ENCODE data around the gene KCNQ1OT1.

Gene KCNQ1OT1

GRCh38 chr11:2736577-2737225 lies 36.9 kb upstream of the KCNQ1OT1 start:
- no peak for DNase-seq

- DNase-seq, result no peak
Measured at GRCh38 chr11:2735053-2735589, 35.3 kb upstream of the KCNQ1OT1 start.

- no peak for DNase-seq
Measured at GRCh38 chr11:2734181-2735052, 34.6 kb upstream of the KCNQ1OT1 start.

- DNase-seq, result no peak
Measured at GRCh38 chr11:2732940-2733628, 33.3 kb upstream of the KCNQ1OT1 start.

- no peak for DNase-seq
Measured at GRCh38 chr11:2732261-2732939, 32.6 kb upstream of the KCNQ1OT1 start.

GRCh38 chr11:2731130-2732125 lies 31.6 kb upstream of the KCNQ1OT1 start:
- DNase-seq, result no peak

GRCh38 chr11:2730272-2731129 lies 30.7 kb upstream of the KCNQ1OT1 start:
- DNase-seq, result no peak

GRCh38 chr11:2729841-2730240 lies 30.0 kb upstream of the KCNQ1OT1 start:
- DNase-seq, result no peak

- DNase-seq, result no peak
Measured at GRCh38 chr11:2728663-2729332, 29.0 kb upstream of the KCNQ1OT1 start.

GRCh38 chr11:2728128-2728662 lies 28.4 kb upstream of the KCNQ1OT1 start:
- DNase-seq, result no peak

- DNase-seq, result no peak
Measured at GRCh38 chr11:2726964-2727363, 27.2 kb upstream of the KCNQ1OT1 start.

GRCh38 chr11:2725368-2726300 lies 25.8 kb upstream of the KCNQ1OT1 start:
- DNase-seq, result peak; percentile 89

- DNase-seq, result peak; percentile 75
Measured at GRCh38 chr11:2724653-2725367, 25.0 kb upstream of the KCNQ1OT1 start.

GRCh38 chr11:2724104-2724503 lies 24.3 kb upstream of the KCNQ1OT1 start:
- no peak for DNase-seq

- DNase-seq, result no peak
Measured at GRCh38 chr11:2722955-2723354, 23.2 kb upstream of the KCNQ1OT1 start.

- DNase-seq, result no peak
Measured at GRCh38 chr11:2721210-2721916, 21.6 kb upstream of the KCNQ1OT1 start.

Measured in right forelimb (tissue), 1 donor.